ENCODE results near the gene MOB2. TPM values are rescaled to one million over a fixed set of nuclear protein-coding genes. Genes with fewer than 3 reads are reported as not detected.

MOB2 gene
- polyA plus RNA-seq, 3 donors = 22.1 to 44.1 (median 22.5) TPM

GRCh38 chr11:1493650-1494244, 7.2 kb upstream of the MOB2 start:
- Histone ChIP-seq H3K4me3 (replicated peaks in 1 of 3; ENCODE audit: low read depth in 2 of 3, low read length in 3 of 3) (no peak overlapping the region), H4K20me1 (ENCODE audit: insufficient read depth, low read length) (peaks cover 100% of the 10 kb centered on the region), H3K9me3 (replicated peaks in 1 of 2; ENCODE audit: control insufficient read depth in 1 of 2, insufficient read depth in 1 of 2, low read length in 2 of 2) (no peaks in the 10 kb centered on the region), H3K36me3 (replicated peaks in 1 of 2; ENCODE audit: control insufficient read depth in 1 of 2, insufficient read depth in 2 of 2, low read length in 2 of 2) (no peaks in the 10 kb centered on the region), H3K27me3 (ENCODE audit: control insufficient read depth in 2 of 2, insufficient read depth in 2 of 2, low read length in 2 of 2) (no peaks in the 10 kb centered on the region), H3K9ac (ENCODE audit: insufficient read depth, low read length, poor library complexity, severe bottlenecking) (no peak overlapping the region), H2AFZ (ENCODE audit: insufficient read depth, low read depth, low read length, poor library complexity, severe bottlenecking) (no peak overlapping the region), H3K27ac (ENCODE audit: low read depth in 1 of 2, low read length in 2 of 2) (no peak overlapping the region), H3K4me1 (ENCODE audit: control insufficient read depth in 1 of 2, insufficient read depth in 2 of 2, low read length in 2 of 2) (peaks cover 5 to 13% of the 10 kb centered on the region in 2 donors), H3K4me2 (replicated peaks; ENCODE audit: extremely low read depth, low read length, poor library complexity, severe bottlenecking) (no peak overlapping the region), H3K79me2 (ENCODE audit: insufficient read depth, low read length) (peaks cover 92% of the 10 kb centered on the region)
- peaks cover 0 to 5% (median 0%) of the 10 kb centered on the region in 7 donors for H3K9me3 Mint-ChIP-seq
- peak in 1 of 3 donors; percentile 1 for DNase-seq
- no CpG with 5 or more reads among the region's 3 CpGs for WGBS (ENCODE audit: insufficient coverage)
- intact Hi-C loops (cut with micrococcal nuclease) = no loop called here
- H3K4me1 Mint-ChIP-seq = peaks cover 24% of the 10 kb centered on the region
- H3K4me3 Mint-ChIP-seq = no peak overlapping the region
- H3K27ac Mint-ChIP-seq = peak overlapping the region in 2 of 7 donors; percentile 0 to 10
- H3K36me3 Mint-ChIP-seq = peaks cover 5 to 10% of the 10 kb centered on the region in 2 donors
- TF ChIP-seq CTCF (IDR thresholded peaks at IDR 0.05) = no peak
- no peaks in the 10 kb centered on the region for H3K27me3 Mint-ChIP-seq (ENCODE audit: low read depth in 3 of 3)

GRCh38 chr11:1491379-1491778, 4.8 kb upstream of the MOB2 start:
- Mint-ChIP-seq H3K4me1 (peaks cover 15% of the 10 kb centered on the region), H3K4me3 (no peak overlapping the region), H3K27me3 (ENCODE audit: low read depth in 3 of 3) (peaks cover 0 to 2% (median 0%) of the 10 kb centered on the region in 3 donors), H3K9me3 (peaks cover 0 to 5% (median 0%) of the 10 kb centered on the region in 7 donors), H3K36me3 (no peaks in the 10 kb centered on the region), H3K27ac (no peak overlapping the region)
- no peak overlapping the region for H3K27ac ChIP-seq (ENCODE audit: low read depth in 1 of 2, low read length in 2 of 2)
- H3K36me3 ChIP-seq (replicated peaks in 1 of 2; ENCODE audit: control insufficient read depth in 1 of 2, insufficient read depth in 2 of 2, low read length in 2 of 2) = no peaks in the 10 kb centered on the region
- no peak overlapping the region for H2AFZ ChIP-seq (ENCODE audit: insufficient read depth, low read depth, low read length, poor library complexity, severe bottlenecking)
- peaks cover 87% of the 10 kb centered on the region for H3K79me2 ChIP-seq (ENCODE audit: insufficient read depth, low read length)
- TF ChIP-seq CTCF (IDR thresholded peaks at IDR 0.05) = no peak
- H3K4me2 ChIP-seq (replicated peaks; ENCODE audit: extremely low read depth, low read length, poor library complexity, severe bottlenecking) = no peak overlapping the region
- H3K4me3 ChIP-seq (replicated peaks in 1 of 3; ENCODE audit: low read depth in 2 of 3, low read length in 3 of 3) = no peak overlapping the region
- H3K4me1 ChIP-seq (ENCODE audit: control insufficient read depth in 1 of 2, insufficient read depth in 2 of 2, low read length in 2 of 2) = peaks cover 5 to 9% of the 10 kb centered on the region in 2 donors
- H3K9ac ChIP-seq (ENCODE audit: insufficient read depth, low read length, poor library complexity, severe bottlenecking) = no peak overlapping the region
- H3K9me3 ChIP-seq (replicated peaks in 1 of 2; ENCODE audit: control insufficient read depth in 1 of 2, insufficient read depth in 1 of 2, low read length in 2 of 2) = no peaks in the 10 kb centered on the region
- H4K20me1 ChIP-seq (ENCODE audit: insufficient read depth, low read length) = peaks cover 100% of the 10 kb centered on the region
- intact Hi-C loops (cut with micrococcal nuclease) = no loop called here
- no peaks in the 10 kb centered on the region for H3K27me3 ChIP-seq (ENCODE audit: control insufficient read depth in 2 of 2, insufficient read depth in 2 of 2, low read length in 2 of 2)
- no peak for DNase-seq
- WGBS (ENCODE audit: insufficient coverage) = 94% methylated on average over 9 of the region's 12 CpGs

Data from CD14-positive monocyte (primary cell).